Measurements from ENCODE around the gene TP53INP2. TPM values are rescaled to one million over a fixed set of nuclear protein-coding genes. Genes with fewer than 3 reads are reported as not detected.

TP53INP2 gene
- total RNA-seq, 1 donor from 2014 or later = 178 TPM

Other genes with a start within 250 kb of the TP53INP2 start
- gene DYNLRB1, start 187.9 kb upstream of the TP53INP2 start, total RNA-seq (ENCODE audit: unreplicated experiment) = 185 TPM
- 143 TPM for gene MAP1LC3A, start 145.6 kb upstream of the TP53INP2 start, total RNA-seq (ENCODE audit: unreplicated experiment)
- 19.4 TPM for gene PIGU, start 27.3 kb upstream of the TP53INP2 start, total RNA-seq (ENCODE audit: unreplicated experiment)
- 45.6 TPM for gene NCOA6, start 121.3 kb downstream of the TP53INP2 start, total RNA-seq (ENCODE audit: unreplicated experiment)
- gene GGT7, start 168.5 kb downstream of the TP53INP2 start, total RNA-seq (ENCODE audit: unreplicated experiment) = 81.9 TPM
- gene ACSS2, start 172.3 kb downstream of the TP53INP2 start, total RNA-seq (ENCODE audit: unreplicated experiment) = 53.3 TPM